Activated T-cell treated with anti-CD3 and anti-CD28 coated beads, Interleukin-2, amount 50 U/mL, for 72 hours (primary cell): ENCODE results near the gene RAPGEF5. TPM values are rescaled to one million over a fixed set of nuclear protein-coding genes. Genes with fewer than 3 reads are reported as not detected.

Experiments used
- ATAC-seq, 2 donors: fragments of 150-1000 bp; cut with Tn5 transposase; replicated peaks in 1 of 2; 2 replicates each; pipeline ENCODE4 v1.10.0; 2021; ENCODE audit warnings: moderate library complexity in 2 of 2, mild to moderate bottlenecking in 1 of 2
- DNase-seq, 2 donors: peaks; one replicate each; pipeline ENCODE4 v3.0.0; 2021 to 2022; ENCODE audit warnings: mixed read lengths in 1 of 2
- H3K27ac Mint-ChIP-seq: one replicate; pipeline ENCODE4 v1.8.0; 2022; ENCODE audit warnings: mild to moderate bottlenecking, moderate library complexity, mixed read lengths
- H3K27me3 Mint-ChIP-seq: one replicate; pipeline ENCODE4 v1.8.0; 2022; ENCODE audit warnings: low read depth, mixed read lengths
- H3K36me3 Mint-ChIP-seq, 2 donors: one replicate each; pipeline ENCODE4 v1.8.0; 2022; ENCODE audit warnings: mixed read lengths in 2 of 2, mild to moderate bottlenecking in 1 of 2; ENCODE audit not compliant: insufficient read depth in 2 of 2
- H3K4me1 Mint-ChIP-seq: one replicate; pipeline ENCODE4 v1.8.0; 2022; ENCODE audit warnings: low read depth, mixed read lengths
- H3K4me3 Mint-ChIP-seq, 2 donors: one replicate each; pipeline ENCODE4 v1.8.0; 2022; ENCODE audit warnings: mild to moderate bottlenecking in 2 of 2, mixed read lengths in 2 of 2, moderate library complexity in 2 of 2
- H3K9me3 Mint-ChIP-seq, 2 donors: one replicate each; pipeline ENCODE4 v1.8.0; 2022; ENCODE audit warnings: mixed read lengths in 2 of 2
- total RNA-seq, 2 donors: library from RNA; stranded (reverse); gene quantifications; one replicate each; pipeline ENCODE4 v1.2.3, GENCODE V29; 2022

The RAPGEF5 gene
- total RNA-seq, 2 donors from 2014 or later, result 0.46 to 0.72 TPM

DNA sequence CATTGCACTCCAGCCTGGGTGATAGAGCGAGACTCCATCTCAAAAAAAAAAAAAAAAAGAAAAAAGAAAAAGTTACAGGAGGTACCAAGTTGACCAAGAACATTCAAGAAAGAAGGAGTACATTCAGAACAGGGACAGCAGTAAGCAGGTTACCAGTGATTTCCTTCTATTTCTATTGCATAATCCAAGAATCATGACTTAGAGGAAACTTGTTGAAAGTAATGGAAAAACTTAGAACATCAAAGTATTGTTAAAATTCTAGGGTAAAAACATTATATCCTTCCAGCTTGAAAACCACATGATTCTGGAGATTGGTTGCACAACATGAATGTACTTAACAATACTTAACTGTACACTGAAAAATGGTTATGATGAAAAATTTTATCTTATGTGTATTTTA lies 25.2 kb downstream of the RAPGEF5 start:
- ATAC-seq (no peak), DNase-seq (no peak)
- Mint-ChIP-seq H3K27ac (no peak overlapping the region), H3K4me1 (no peaks in the 10 kb centered on the region), H3K9me3 (no peaks in the 10 kb centered on the region), H3K27me3 (peaks cover 7% of the 10 kb centered on the region), H3K4me3 (no peak overlapping the region), H3K36me3 (no peaks in the 10 kb centered on the region)

DNA sequence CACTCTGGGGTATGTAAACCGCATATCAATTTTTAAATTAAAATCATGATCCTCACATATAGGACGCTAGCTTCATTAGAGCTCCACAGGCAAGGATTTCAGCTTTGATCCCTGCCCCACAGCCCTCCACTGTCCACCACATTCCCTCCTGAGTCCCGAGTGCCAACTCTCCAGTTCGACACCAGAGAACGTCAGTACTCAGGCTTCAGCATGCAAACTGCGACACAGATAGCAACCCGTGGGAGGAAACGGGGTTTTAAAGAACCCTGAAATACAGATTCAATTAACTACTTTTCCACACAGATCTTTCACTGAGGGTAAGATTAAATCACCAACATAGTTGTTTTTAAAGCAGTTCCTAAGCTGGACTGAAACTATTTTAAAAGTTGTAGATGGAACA lies 26.1 kb downstream of the RAPGEF5 start:
- no peaks in the 10 kb centered on the region for H3K9me3 Mint-ChIP-seq
- no peak overlapping the region for H3K27ac Mint-ChIP-seq

DNA sequence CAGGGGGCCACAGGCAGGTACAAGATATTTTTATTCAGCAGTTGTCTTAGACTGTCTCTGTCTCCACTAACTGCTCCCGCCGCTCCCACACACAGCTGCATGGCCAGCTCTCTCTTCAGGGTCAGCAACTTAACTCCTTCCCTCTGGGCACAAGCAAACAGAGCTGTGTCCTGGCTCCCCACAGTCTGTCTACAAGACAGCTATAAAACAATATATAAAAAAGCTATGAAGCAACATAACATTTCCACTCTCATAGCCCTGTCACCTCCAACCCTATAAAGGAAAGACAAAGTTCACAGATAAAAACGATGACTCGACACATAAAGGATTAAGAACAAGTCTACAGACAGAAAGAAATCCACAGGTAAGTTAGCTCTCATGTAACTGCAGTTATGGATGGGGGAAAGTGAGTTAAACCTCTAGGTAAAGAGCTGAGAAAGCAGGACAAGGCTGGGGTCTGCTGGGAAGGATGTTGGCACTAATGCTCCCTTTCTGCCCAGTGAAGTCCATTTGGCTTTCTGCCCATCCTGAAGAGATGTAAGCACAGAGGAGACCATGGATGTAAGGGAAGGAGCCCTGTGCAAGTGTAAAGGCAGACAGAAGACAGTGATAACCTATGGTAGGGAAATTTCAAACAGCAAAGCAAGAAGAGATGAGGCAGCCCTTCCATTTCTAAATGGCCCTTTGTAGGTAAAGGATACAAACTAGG lies 27.0 kb downstream of the RAPGEF5 start:
- Mint-ChIP-seq H3K27me3 (peaks cover 18% of the 10 kb centered on the region), H3K9me3 (no peaks in the 10 kb centered on the region), H3K4me3 (no peak overlapping the region), H3K4me1 (no peaks in the 10 kb centered on the region), H3K27ac (no peak overlapping the region), H3K36me3 (no peaks in the 10 kb centered on the region)
- no peak for DNase-seq
- no peak for ATAC-seq

More for the DNA sequence above, 26.1 kb downstream of the RAPGEF5 start:
- H3K27me3 Mint-ChIP-seq, result peaks cover 15% of the 10 kb centered on the region
- H3K4me1 Mint-ChIP-seq, result no peaks in the 10 kb centered on the region
- no peaks in the 10 kb centered on the region for H3K36me3 Mint-ChIP-seq
- ATAC-seq (no peak), DNase-seq (no peak)
- H3K4me3 Mint-ChIP-seq, result no peak overlapping the region

DNA sequence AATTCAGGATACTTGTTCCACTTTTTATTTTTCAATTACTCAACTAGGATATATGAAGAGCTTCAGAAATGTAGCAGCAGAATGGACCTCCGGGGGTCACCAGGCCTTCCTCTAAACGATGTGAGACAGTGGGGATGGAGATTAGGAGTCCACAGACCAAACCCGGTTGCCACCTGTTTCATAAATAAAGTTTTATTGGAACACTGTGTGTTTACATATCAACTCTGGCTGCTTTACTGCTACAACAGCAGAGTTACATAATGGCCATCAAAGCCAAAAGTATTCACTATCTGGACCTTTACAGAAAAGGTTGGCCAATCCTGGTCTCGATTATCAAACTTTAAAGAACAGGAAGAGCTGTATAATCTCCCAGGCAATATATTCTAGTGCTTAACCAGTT lies 30.8 kb downstream of the RAPGEF5 start:
- H3K27me3 Mint-ChIP-seq, result peaks cover 11% of the 10 kb centered on the region

DNA sequence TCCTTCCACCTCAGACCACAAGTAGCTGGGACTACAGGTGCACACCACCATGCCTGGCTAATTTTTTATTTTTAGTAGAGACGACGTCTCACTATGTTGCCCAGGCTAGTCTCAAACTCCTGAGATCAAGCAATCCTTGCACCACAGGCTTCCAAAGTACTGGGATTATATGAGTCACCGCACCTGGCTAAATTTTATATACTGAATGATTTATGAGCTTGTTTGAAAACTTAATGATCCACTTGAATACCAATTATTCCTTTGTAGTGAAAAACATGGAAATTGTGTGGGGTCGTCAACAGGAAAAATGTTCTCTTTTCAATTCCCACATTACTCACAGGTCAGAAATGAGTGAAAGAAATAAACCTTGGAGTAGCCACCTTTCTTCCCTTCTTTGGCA lies 31.3 kb downstream of the RAPGEF5 start:
- H3K27ac Mint-ChIP-seq, result no peak overlapping the region
- peaks cover 11% of the 10 kb centered on the region for H3K27me3 Mint-ChIP-seq
- DNase-seq (no peak), ATAC-seq (no peak)
- no peaks in the 10 kb centered on the region for H3K9me3 Mint-ChIP-seq
- no peaks in the 10 kb centered on the region for H3K36me3 Mint-ChIP-seq
- H3K4me3 Mint-ChIP-seq, result no peak overlapping the region
- H3K4me1 Mint-ChIP-seq, result no peaks in the 10 kb centered on the region

More for the DNA sequence above, 30.8 kb downstream of the RAPGEF5 start:
- ATAC-seq (no peak), DNase-seq (no peak)
- Mint-ChIP-seq H3K4me1 (no peaks in the 10 kb centered on the region), H3K4me3 (no peak overlapping the region), H3K36me3 (no peaks in the 10 kb centered on the region), H3K27ac (no peak overlapping the region), H3K9me3 (no peaks in the 10 kb centered on the region)

DNA sequence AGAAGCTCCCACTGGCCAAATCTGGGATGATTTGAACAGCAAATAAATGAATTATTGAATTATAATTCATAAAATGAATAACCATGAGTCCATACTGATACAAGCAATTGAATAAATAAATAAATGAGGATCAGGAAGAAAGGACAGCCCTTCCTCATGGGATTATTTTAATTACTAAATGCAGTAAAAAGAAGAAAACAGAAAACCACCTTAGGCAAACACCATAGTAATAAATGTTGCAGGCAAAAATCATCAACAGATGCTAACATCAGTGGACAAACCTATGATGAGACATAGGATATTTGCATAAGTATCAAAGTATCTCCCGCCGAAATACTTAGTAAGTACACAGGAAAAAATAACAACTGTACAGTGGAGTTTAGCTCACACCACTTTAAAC lies 33.2 kb downstream of the RAPGEF5 start:
- H3K4me1 Mint-ChIP-seq, result no peaks in the 10 kb centered on the region

DNA sequence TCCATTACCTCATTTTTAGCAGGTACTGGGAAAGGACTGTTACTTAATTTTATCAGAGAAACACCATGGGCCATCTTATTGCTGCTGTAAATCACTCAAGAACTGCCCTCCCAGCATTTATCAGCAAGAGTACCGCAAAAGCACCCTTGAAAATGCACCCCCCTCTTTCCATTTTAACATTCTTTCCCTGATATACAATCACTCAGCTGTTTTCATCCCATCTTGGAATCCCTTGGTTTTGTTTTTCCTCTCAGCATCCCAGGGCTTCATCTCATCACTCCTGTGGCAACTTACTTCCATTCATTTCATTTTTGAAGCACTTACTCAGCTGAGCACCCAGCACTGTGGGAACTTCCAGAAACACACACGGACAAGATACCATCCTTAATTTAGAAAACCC lies 36.5 kb downstream of the RAPGEF5 start:
- no peaks in the 10 kb centered on the region for H3K27me3 Mint-ChIP-seq
- no peak overlapping the region for H3K4me3 Mint-ChIP-seq
- H3K9me3 Mint-ChIP-seq, result no peaks in the 10 kb centered on the region
- H3K27ac Mint-ChIP-seq, result no peak overlapping the region
- H3K36me3 Mint-ChIP-seq, result no peaks in the 10 kb centered on the region
- DNase-seq (no peak), ATAC-seq (no peak)
- no peaks in the 10 kb centered on the region for H3K4me1 Mint-ChIP-seq

More for the DNA sequence above, 33.2 kb downstream of the RAPGEF5 start:
- DNase-seq (no peak), ATAC-seq (no peak)
- Mint-ChIP-seq H3K27ac (no peak overlapping the region), H3K9me3 (no peaks in the 10 kb centered on the region), H3K4me3 (no peak overlapping the region), H3K27me3 (peaks cover 11% of the 10 kb centered on the region), H3K36me3 (no peaks in the 10 kb centered on the region)

DNA sequence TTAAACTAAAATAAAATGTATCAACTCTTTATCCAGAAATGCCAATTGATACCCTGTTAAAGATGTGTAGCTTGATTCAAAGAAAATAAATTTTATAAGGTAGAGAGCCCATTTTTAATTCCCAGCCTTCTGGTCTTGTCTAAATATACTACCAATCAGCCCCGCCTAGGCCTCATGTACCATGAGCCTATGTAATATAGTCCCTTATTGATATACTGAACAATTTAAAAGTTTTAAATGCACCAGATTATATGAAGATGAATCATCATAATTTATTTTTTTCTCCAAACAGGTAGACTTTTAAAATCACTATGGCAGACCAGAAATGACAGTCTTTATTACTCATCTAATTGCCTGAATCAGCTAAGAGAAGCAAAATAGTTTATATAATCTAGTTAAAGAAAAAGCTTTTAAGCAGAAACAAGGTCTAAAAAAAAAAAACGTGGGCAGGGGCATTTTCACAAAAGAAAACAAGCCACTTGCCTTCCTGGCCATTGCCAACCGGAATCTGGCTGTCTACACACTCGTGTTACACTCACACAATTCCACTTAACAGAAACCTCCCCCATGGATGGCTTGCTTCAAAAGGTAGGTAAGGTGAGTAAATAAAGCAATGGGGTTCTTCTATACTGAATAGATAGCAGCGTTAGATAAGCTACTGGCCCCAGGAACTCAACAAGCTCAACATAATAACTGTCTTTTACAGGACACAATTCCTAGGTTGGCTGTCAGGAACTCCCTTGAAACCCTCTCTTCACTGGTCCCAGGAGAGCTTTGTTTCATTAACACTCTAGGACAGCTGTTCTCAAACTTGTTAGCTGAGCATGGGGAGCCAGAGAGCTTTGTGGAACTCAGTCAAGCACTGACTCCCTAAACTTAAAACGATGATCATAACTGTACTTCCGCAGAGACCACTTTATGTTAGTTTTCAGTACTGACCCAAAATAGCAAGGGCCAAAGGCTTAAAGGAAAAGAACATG lies 37.2 kb downstream of the RAPGEF5 start:
- H3K27ac Mint-ChIP-seq, result no peak overlapping the region

DNA sequence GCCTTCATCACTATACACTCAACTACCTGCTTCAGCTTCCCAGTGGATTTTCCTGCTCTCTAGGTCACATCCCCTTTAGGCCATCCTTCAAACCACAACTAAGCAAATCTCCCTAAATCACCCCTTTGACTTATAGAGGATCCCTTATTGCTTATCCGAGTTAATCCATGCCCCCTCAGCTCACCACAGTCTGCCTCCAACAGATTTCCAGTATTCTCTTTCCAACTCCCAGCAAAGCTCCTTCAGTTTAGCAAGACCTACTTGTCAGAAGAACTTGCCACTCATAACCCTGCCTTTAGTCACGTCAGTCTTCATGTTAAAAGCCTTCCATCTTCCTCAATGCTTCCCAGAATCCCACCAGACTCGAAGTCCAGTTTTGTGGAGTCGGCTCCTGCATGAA lies 38.6 kb downstream of the RAPGEF5 start:
- ATAC-seq, result no peak
- H3K9me3 Mint-ChIP-seq, result no peaks in the 10 kb centered on the region

More for the DNA sequence above, 37.2 kb downstream of the RAPGEF5 start:
- Mint-ChIP-seq H3K27me3 (no peaks in the 10 kb centered on the region), H3K9me3 (no peaks in the 10 kb centered on the region), H3K4me1 (no peaks in the 10 kb centered on the region), H3K36me3 (no peaks in the 10 kb centered on the region), H3K4me3 (no peak overlapping the region)
- DNase-seq (no peak), ATAC-seq (no peak)

DNA sequence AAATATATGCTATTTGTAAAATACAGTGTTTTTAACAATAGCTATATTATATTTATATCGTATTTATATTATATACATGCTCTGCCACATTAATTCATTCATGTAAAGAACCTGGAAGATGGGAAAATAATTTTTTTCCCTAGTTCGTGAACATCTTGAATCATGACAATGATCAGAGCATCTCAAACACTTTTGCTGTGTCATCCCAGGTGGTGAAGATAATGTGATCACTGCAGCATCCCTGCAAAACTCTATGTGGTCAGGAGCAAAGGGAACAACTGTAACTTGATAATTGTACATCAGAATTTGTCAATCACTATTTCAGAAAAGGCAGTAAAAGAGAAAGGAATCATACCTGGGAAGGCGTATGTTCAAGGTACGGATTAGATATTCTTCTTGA lies 39.3 kb downstream of the RAPGEF5 start:
- H3K4me3 Mint-ChIP-seq, result no peak overlapping the region
- no peak for DNase-seq

More for the DNA sequence above, 38.6 kb downstream of the RAPGEF5 start:
- H3K36me3 Mint-ChIP-seq, result no peaks in the 10 kb centered on the region
- no peak overlapping the region for H3K4me3 Mint-ChIP-seq
- H3K4me1 Mint-ChIP-seq, result no peaks in the 10 kb centered on the region
- H3K27me3 Mint-ChIP-seq, result no peaks in the 10 kb centered on the region
- DNase-seq, result no peak
- no peak overlapping the region for H3K27ac Mint-ChIP-seq

DNA sequence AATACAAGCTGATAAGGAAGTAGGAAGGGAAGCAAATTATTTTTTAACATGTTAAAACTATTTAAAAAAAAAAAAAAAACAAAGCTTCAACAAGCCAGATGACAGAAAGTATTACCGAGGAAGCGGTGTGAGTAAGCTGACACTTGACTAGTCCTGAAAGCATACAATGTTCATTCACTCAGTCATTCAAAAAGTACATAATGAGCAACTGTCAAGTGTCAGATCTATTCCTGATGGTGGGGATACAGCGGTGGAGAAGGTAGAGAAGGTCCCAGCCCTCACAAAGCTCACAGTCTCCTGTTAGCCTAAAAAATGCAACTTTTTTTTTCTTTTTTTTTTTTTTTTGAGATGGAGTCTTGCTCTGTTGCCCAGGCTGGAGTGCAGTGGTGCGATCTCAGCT lies 40.0 kb downstream of the RAPGEF5 start:
- no peaks in the 10 kb centered on the region for H3K9me3 Mint-ChIP-seq
- H3K4me1 Mint-ChIP-seq, result no peaks in the 10 kb centered on the region
- no peak overlapping the region for H3K27ac Mint-ChIP-seq
- no peak overlapping the region for H3K4me3 Mint-ChIP-seq
- H3K27me3 Mint-ChIP-seq, result no peaks in the 10 kb centered on the region
- no peak for DNase-seq
- H3K36me3 Mint-ChIP-seq, result no peaks in the 10 kb centered on the region
- ATAC-seq, result peak in 1 of 2 donors; percentile 47

More for the DNA sequence above, 39.3 kb downstream of the RAPGEF5 start:
- Mint-ChIP-seq H3K9me3 (no peaks in the 10 kb centered on the region), H3K27me3 (no peaks in the 10 kb centered on the region), H3K36me3 (no peaks in the 10 kb centered on the region), H3K4me1 (no peaks in the 10 kb centered on the region), H3K27ac (no peak overlapping the region)
- no peak for ATAC-seq

DNA sequence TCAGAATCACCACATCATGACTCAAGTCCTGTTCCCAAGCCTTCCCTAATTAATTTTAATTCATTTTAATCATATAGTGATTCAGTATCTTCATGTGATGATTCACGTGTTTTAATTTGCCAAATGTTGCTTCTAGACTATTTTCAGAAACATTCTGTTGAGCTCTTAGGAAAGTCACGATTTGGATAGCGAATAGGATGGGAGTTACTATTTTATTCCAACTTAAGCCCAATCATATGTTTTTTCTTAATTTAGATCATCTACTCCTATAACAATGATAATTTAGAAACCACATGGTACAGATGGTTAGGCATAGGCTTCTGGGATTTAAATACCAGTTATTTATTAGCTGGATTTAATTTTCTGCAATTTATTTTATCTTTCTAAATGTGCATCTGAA lies 49.1 kb downstream of the RAPGEF5 start:
- ATAC-seq (no peak), DNase-seq (no peak)
- H3K27me3 Mint-ChIP-seq, result peaks cover 13% of the 10 kb centered on the region
- H3K27ac Mint-ChIP-seq, result no peak overlapping the region
- no peaks in the 10 kb centered on the region for H3K4me1 Mint-ChIP-seq
- no peak overlapping the region for H3K4me3 Mint-ChIP-seq
- peaks cover 0 to 1% of the 10 kb centered on the region in 2 donors for H3K36me3 Mint-ChIP-seq
- peaks cover 2 to 5% of the 10 kb centered on the region in 2 donors for H3K9me3 Mint-ChIP-seq

DNA sequence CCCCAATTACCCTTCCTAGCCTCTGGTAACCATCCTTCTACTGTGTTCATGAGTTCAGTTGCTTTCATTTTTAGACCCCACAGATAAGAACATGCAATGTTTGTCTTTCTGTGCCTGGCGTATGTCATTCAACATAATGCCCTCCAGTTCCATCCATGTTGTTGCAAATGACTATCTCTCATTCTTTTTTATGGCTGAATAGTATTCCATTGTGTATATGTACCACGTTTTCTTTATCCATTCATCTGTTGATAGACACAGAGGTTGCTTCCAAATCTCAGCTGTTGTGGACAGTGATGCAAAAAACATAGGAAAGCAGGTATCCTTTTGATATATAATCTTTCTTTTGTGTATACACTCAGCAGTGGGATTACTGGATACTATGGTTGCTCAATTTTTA lies 51.2 kb downstream of the RAPGEF5 start:
- DNase-seq (no peak), ATAC-seq (no peak)
- Mint-ChIP-seq H3K9me3 (peaks cover 2 to 5% of the 10 kb centered on the region in 2 donors), H3K27ac (no peak overlapping the region), H3K36me3 (peaks cover 0 to 1% of the 10 kb centered on the region in 2 donors), H3K27me3 (peaks cover 13% of the 10 kb centered on the region), H3K4me1 (no peaks in the 10 kb centered on the region), H3K4me3 (no peak overlapping the region)
